Tibial artery (tissue), 4 donors: ENCODE measurements around the gene WWTR1.

Source experiments
- DNase-seq, 2 donors: peaks; one replicate each; pipeline ENCODE4 v3.0.0-alpha.2; 2019
- H3K27ac ChIP-seq, 2 donors: fragments of 200-600 bp; sonication (generic) in 1 of 2; 1 replicate in 1 of 2; 2 replicates in 1 of 2; pipeline ENCODE4 v1.5.1; 2018 to 2019; ENCODE audit warnings: mild to moderate bottlenecking in 1 of 2
- H3K27me3 ChIP-seq, 2 donors: fragments of 200-600 bp; sonication (generic) in 1 of 2; one replicate each; pipeline versions ENCODE4 v1.5.1 to v1.6.0; 2016 to 2019
- H3K36me3 ChIP-seq, 3 donors: fragments of 200-600 bp; sonication (generic) in 2 of 3; one replicate each; pipeline ENCODE4 v1.5.1; 2016 to 2019; ENCODE audit warnings: mild to moderate bottlenecking in 2 of 3
- H3K4me1 ChIP-seq, 4 donors: fragments of 200-600 bp; sonication (generic) in 2 of 4; 1 replicate in 3 of 4; 2 replicates in 1 of 4; pipeline ENCODE4 v1.5.1; 2016 to 2019
- H3K4me3 ChIP-seq, 2 donors: fragments of 200-600 bp; sonication (generic) in 1 of 2; 1 replicate in 1 of 2; 2 replicates in 1 of 2; pipeline ENCODE4 v1.5.1; 2018 to 2019; ENCODE audit warnings: mild to moderate bottlenecking in 2 of 2
- H3K9me3 ChIP-seq, 3 donors: fragments of 200-600 bp; sonication (generic) in 1 of 3; one replicate each; pipeline ENCODE4 v1.5.1; 2016 to 2019
- CTCF ChIP-seq, 2 experiments: fragments of 200-600 bp in 1 of 2; fragments of 450-650 bp in 1 of 2; IDR thresholded peaks; one replicate each; pipeline ENCODE4 v1.5.1; 2017 to 2019; ENCODE audit warnings: antibody characterized with exemption in 2 of 2, mild to moderate bottlenecking in 1 of 2, moderate library complexity in 1 of 2
- intact Hi-C: fragments of 100-400 bp; cut with DNase I; formaldehyde crosslinking; loops from one replicate; pipeline ENCODE4 v1.15.0; 2023; ENCODE audit warnings: low total_unique reads

Gene WWTR1

DNA sequence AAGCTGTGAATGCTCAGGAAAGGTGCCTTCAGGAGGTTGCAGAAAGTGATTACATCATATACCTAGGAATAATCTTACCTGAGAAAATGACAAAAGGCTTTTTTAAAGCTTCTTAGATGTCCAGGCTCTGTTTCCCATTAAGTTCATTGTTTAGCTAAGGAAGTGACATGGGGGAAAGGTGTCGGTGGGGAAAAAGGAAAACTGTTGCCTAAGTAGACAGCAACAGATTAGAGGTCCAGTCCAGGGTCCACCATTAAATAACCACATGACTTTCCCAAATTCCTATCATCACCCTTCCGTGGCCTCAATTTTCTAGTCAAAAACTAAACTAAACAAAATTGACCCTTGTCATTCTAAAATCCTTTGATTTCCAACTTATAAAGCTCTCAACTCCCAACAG, 4.3 kb downstream of the WWTR1 start:
- intact Hi-C loops: loop anchor here (10.0 kb wide), 1 partner anchor 269 kb away; no protein-coding TSS in a partner anchor
- Histone ChIP-seq H3K4me3 (peak overlapping the region; percentile 71 to 76), H3K36me3 (peaks cover 0 to 6% (median 0%) of the 10 kb centered on the region in 3 donors), H3K4me1 (peaks cover 0 to 75% (median 44%) of the 10 kb centered on the region in 4 donors), H3K9me3 (no peaks in the 10 kb centered on the region), H3K27ac (peak overlapping the region; percentile 96 to 98), H3K27me3 (no peaks in the 10 kb centered on the region)
- no peak for DNase-seq
- no peak for TF ChIP-seq CTCF (IDR thresholded peaks at IDR 0.05)

GRCh38 chr3:149653136-149653535, 4.7 kb downstream of the WWTR1 start:
- TF ChIP-seq CTCF (IDR thresholded peaks at IDR 0.05): no peak
- no peaks in the 10 kb centered on the region for H3K9me3 ChIP-seq
- no peaks in the 10 kb centered on the region for H3K27me3 ChIP-seq
- DNase-seq: peak in 1 of 2 donors; percentile 42
- peaks cover 0 to 6% (median 0%) of the 10 kb centered on the region in 3 donors for H3K36me3 ChIP-seq
- peak overlapping the region; percentile 18 to 98 for H3K27ac ChIP-seq
- intact Hi-C loops: loop anchor here (10.0 kb wide), 1 partner anchor 268 kb away; no protein-coding TSS in a partner anchor
- H3K4me1 ChIP-seq: peaks cover 0 to 79% (median 48%) of the 10 kb centered on the region in 4 donors
- H3K4me3 ChIP-seq: peak overlapping the region in 1 of 2 donors; percentile 76

GRCh38 chr3:149650828-149651227, 7.0 kb downstream of the WWTR1 start:
- H3K27ac ChIP-seq: peak overlapping the region; percentile 1 to 3

GRCh38 chr3:149648525-149648924, 9.3 kb downstream of the WWTR1 start:
- peak overlapping the region; percentile 5 to 12 for H3K4me3 ChIP-seq
- H3K27me3 ChIP-seq: no peaks in the 10 kb centered on the region
- H3K9me3 ChIP-seq: no peaks in the 10 kb centered on the region
- no peak for DNase-seq
- intact Hi-C loops: no loop called here
- H3K27ac ChIP-seq: peak overlapping the region; percentile 9 to 63
- peaks cover 0 to 88% (median 45%) of the 10 kb centered on the region in 4 donors for H3K4me1 ChIP-seq
- no peak for TF ChIP-seq CTCF (IDR thresholded peaks at IDR 0.05)
- H3K36me3 ChIP-seq: peaks cover 0 to 6% (median 0%) of the 10 kb centered on the region in 3 donors

More at GRCh38 chr3:149650828-149651227, 7.0 kb downstream of the WWTR1 start:
- Histone ChIP-seq H3K4me1 (peaks cover 0 to 97% (median 57%) of the 10 kb centered on the region in 4 donors), H3K36me3 (peaks cover 0 to 6% (median 0%) of the 10 kb centered on the region in 3 donors), H3K9me3 (no peaks in the 10 kb centered on the region), H3K27me3 (no peaks in the 10 kb centered on the region), H3K4me3 (no peak overlapping the region)
- TF ChIP-seq CTCF (IDR thresholded peaks at IDR 0.05): no peak
- DNase-seq: no peak
- intact Hi-C loops: loop anchor here (10.0 kb wide), 1 partner anchor 266 kb away; no protein-coding TSS in a partner anchor

DNA sequence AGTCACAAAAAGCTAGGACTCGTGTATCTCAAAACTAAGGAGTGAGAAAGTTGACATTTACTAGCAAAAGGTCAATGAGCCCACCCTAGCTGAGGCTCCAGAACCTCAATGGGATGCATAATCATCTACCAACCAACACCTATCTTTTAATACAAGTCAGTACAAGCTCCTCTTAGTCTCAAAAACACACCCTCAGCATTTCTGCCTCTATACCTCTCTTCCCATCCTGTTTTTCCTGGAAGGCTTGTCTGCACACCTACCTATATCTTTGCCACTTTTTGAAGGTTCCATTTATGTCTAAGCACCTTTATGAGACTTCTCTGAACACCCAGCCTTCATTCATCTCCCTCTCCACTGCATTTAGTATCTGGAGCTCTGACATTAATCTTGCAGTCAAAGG, 10.0 kb downstream of the WWTR1 start:
- Histone ChIP-seq H3K4me3 (no peak overlapping the region), H3K4me1 (peaks cover 0 to 88% (median 42%) of the 10 kb centered on the region in 4 donors), H3K27me3 (no peaks in the 10 kb centered on the region), H3K27ac (peak overlapping the region; percentile 9 to 63), H3K9me3 (no peaks in the 10 kb centered on the region), H3K36me3 (peaks cover 0 to 6% (median 0%) of the 10 kb centered on the region in 3 donors)
- intact Hi-C loops: no loop called here
- no peak for TF ChIP-seq CTCF (IDR thresholded peaks at IDR 0.05)
- DNase-seq: no peak
